Left ventricle myocardium inferior (tissue), 1 donor: ENCODE measurements around the gene EEF1AKMT4. TPM values are rescaled to one million over a fixed set of nuclear protein-coding genes. Genes with fewer than 3 reads are reported as not detected.

Experiments used
- DNase-seq: peaks from one replicate; pipeline ENCODE4 v3.0.0-alpha.2; 2020
- H3K27ac ChIP-seq: fragments of 200-600 bp; replicated peaks from 2 replicates; pipeline ENCODE4 v1.8.0; 2021
- H3K27me3 ChIP-seq: fragments of 200-600 bp; 2 replicates; pipeline ENCODE4 v1.8.0; 2021; ENCODE audit warnings: low read depth
- H3K36me3 ChIP-seq: fragments of 200-600 bp; 2 replicates; pipeline ENCODE4 v1.8.0; 2021
- H3K4me1 ChIP-seq: fragments of 200-600 bp; 2 replicates; pipeline ENCODE4 v1.8.0; 2021
- H3K4me3 ChIP-seq: fragments of 200-600 bp; 2 replicates; pipeline ENCODE4 v1.8.0; 2021; ENCODE audit warnings: mild to moderate bottlenecking, moderate library complexity
- H3K9me3 ChIP-seq: fragments of 200-600 bp; replicated peaks from 2 replicates; pipeline ENCODE4 v1.8.0; 2021
- intact Hi-C: fragments of 100-400 bp; cut with micrococcal nuclease; formaldehyde crosslinking; loops from one replicate; pipeline ENCODE4 v1.11.0; 2022
- total RNA-seq: library from RNA; stranded (reverse); fragmentation: NEBNext Ultra II Directional; extraction: Animal tissue kit (Norgen Biotek cat#: 25700); gene quantifications from one replicate; pipeline ENCODE4 v1.2.1, GENCODE V29; 2021
- TF ChIP-seq, protein P1 (sequence below): fragments of 200-600 bp; IDR thresholded peaks from 2 replicates; pipeline ENCODE4 v1.8.0; 2021; ENCODE audit warnings: antibody characterized with exemption, mild to moderate bottlenecking, borderline replicate concordance
- donor health status: DM: no; HTN: yes; CAD: no; lungs with severe emphysema.

Gene EEF1AKMT4
- total RNA-seq, 1 donor from 2014 or later: 1.6 TPM

DNA sequence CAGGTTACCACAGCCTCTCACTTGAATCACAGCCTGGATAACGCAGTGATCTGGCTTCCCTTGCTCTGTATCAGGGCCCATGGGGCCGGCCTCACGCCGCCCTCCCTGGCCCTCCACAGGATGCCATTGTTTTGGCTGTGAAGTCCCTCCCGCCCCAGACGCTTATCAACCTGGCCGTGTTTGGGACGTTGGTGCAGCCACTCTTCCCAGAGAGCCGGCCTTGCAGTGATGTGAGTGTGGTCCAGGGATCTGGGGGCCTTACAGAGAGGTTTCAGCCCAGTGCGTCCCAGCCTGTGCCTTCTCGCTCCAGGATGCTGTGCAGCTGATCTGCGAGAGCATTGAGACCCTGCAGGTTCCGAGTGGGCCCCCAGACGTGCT, 13.4 kb upstream of the EEF1AKMT4 start:
- Histone ChIP-seq H3K27ac (no peak overlapping the region), H3K4me3 (no peak overlapping the region), H3K4me1 (peaks cover under 1% of the 10 kb centered on the region), H3K36me3 (no peaks in the 10 kb centered on the region), H3K27me3 (peaks cover 68% of the 10 kb centered on the region), H3K9me3 (no peaks in the 10 kb centered on the region)
- intact Hi-C loops: no loop called here
- TF ChIP-seq, protein P1, sequence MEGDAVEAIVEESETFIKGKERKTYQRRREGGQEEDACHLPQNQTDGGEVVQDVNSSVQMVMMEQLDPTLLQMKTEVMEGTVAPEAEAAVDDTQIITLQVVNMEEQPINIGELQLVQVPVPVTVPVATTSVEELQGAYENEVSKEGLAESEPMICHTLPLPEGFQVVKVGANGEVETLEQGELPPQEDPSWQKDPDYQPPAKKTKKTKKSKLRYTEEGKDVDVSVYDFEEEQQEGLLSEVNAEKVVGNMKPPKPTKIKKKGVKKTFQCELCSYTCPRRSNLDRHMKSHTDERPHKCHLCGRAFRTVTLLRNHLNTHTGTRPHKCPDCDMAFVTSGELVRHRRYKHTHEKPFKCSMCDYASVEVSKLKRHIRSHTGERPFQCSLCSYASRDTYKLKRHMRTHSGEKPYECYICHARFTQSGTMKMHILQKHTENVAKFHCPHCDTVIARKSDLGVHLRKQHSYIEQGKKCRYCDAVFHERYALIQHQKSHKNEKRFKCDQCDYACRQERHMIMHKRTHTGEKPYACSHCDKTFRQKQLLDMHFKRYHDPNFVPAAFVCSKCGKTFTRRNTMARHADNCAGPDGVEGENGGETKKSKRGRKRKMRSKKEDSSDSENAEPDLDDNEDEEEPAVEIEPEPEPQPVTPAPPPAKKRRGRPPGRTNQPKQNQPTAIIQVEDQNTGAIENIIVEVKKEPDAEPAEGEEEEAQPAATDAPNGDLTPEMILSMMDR: no peak
- no peak for DNase-seq

DNA sequence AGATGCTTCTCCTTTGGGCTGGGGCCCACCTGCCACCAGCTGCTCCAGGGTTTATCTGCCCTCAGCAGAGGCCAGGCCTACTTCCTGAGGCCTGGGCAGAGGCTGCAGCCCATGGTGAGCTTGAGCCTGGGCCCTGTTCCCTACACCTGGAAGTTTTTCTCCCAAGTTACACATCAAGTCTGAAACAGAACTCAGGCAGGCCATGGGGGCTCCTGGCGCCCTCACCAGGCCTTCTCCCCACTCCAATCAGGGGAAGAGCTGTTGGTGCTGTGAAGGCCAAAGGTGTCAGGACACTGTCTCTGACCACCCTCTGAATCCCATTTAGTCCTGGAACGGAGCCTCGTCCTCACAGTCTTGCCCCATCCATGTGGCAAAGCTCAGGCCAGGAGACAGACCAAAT, 12.8 kb upstream of the EEF1AKMT4 start:
- Histone ChIP-seq H3K36me3 (no peaks in the 10 kb centered on the region), H3K27ac (no peak overlapping the region), H3K4me1 (peaks cover 6% of the 10 kb centered on the region), H3K27me3 (peaks cover 62% of the 10 kb centered on the region), H3K4me3 (no peak overlapping the region), H3K9me3 (no peaks in the 10 kb centered on the region)
- no peak for DNase-seq
- TF ChIP-seq, protein P1: no peak
- intact Hi-C loops: no loop called here

DNA sequence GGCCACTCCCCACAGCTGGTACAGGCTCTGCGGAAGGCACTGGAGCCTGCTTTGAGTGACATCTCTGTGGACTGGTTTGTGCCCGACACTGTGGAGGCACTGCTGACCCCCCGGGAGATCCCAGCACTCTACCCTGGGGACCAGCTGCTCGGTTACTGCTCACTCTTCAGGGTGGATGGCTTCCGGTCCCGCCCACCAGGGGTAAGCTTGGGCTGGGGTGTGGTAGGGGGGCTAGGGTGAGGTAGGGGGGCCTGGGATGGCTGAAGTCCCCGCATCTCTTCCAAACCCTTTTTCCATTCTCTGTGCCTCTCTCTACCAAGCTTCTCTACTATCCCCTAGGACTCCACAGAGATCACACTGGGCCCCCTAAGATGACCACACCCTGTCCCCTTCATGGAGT, 12.3 kb upstream of the EEF1AKMT4 start:
- TF ChIP-seq, protein P1: no peak
- H3K4me1 ChIP-seq: peaks cover 8% of the 10 kb centered on the region
- peaks cover 56% of the 10 kb centered on the region for H3K27me3 ChIP-seq
- intact Hi-C loops: no loop called here
- H3K27ac ChIP-seq: no peak overlapping the region
- peaks cover 2% of the 10 kb centered on the region for H3K36me3 ChIP-seq
- no peak for DNase-seq
- H3K4me3 ChIP-seq: no peak overlapping the region
- H3K9me3 ChIP-seq: no peaks in the 10 kb centered on the region

DNA sequence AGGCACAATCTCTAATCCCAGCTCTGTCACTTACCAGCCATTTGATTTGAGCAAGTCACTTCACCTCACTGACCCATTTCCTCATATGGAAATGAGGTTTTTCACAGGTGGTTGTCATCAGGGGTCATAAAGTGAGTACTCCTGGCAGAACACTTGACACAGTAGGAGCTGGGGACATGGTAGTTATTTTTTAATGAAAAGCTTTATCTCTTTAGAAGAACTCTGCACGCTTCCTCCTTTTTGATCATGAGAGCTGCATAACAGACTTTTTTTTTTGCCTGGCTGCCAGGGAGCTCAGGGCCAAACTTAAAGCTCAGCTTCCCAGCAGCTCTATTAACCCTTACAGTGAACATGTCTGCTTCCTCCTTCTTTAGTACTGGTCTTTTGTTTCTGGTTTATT, 11.7 kb upstream of the EEF1AKMT4 start:
- H3K36me3 ChIP-seq: peaks cover 8% of the 10 kb centered on the region
- peaks cover 50% of the 10 kb centered on the region for H3K27me3 ChIP-seq
- H3K4me1 ChIP-seq: peaks cover 8% of the 10 kb centered on the region
- no peak overlapping the region for H3K27ac ChIP-seq
- no peaks in the 10 kb centered on the region for H3K9me3 ChIP-seq
- intact Hi-C loops: no loop called here
- no peak for DNase-seq
- TF ChIP-seq, protein P1: no peak
- H3K4me3 ChIP-seq: no peak overlapping the region

DNA sequence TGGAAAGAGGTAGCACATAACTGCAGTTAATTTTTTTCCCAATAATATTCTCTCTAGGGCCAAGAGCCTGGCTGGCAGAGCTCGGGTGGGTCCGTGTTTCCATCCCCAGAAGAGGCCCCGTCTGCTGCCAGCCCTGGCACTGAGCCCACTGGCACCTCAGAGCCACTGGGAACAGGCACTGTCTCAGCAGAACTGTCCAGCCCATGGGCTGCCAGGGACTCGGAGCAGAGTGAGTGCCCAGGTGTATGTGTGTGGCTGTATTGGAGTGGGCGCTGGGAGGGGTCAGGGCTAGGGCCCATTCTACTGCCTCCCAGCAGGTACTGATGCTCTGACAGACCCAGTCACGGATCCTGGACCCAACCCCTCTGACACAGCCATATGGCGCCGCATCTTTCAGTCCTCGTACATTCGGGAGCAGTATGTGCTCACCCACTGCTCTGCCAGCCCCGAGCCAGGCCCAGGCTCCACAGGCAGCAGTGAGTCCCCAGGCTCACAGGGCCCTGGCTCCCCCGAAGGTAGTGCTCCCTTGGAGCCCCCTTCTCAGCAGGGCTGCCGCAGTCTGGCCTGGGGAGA, 11.1 kb upstream of the EEF1AKMT4 start:
- H3K27me3 ChIP-seq: peaks cover 45% of the 10 kb centered on the region

More for the DNA sequence above, 11.1 kb upstream of the EEF1AKMT4 start:
- Histone ChIP-seq H3K4me1 (peaks cover 8% of the 10 kb centered on the region), H3K9me3 (no peaks in the 10 kb centered on the region), H3K27ac (no peak overlapping the region), H3K36me3 (peaks cover 14% of the 10 kb centered on the region), H3K4me3 (no peak overlapping the region)
- no peak for DNase-seq
- intact Hi-C loops: no loop called here
- TF ChIP-seq, protein P1: no peak
